Epithelial cell of umbilical artery (primary cell): ENCODE measurements around the gene CSNK1E. TPM values are rescaled to one million over a fixed set of nuclear protein-coding genes. Genes with fewer than 3 reads are reported as not detected.

ENCODE experiments used
- total RNA-seq: library from RNA; depleted of rRNA; stranded (reverse); fragments of >200 nt; gene quantifications from 2 replicates; pipeline ENCODE4 v1.2.3, GENCODE V29; 2014

The CSNK1E gene
- 84.5 and 117 TPM in 2 replicates for total RNA-seq

GRCh38 chr22:38317122-38317994 lies at the start of gene CSNK1E:
Gene CSNK1E (minus strand): TSS chr22:38317433. CDS start chr22:38314157, 3,276 bp downstream.

GRCh38 chr22:38272373-38273134 lies 44.7 kb downstream of the CSNK1E start, which contains the start of gene TMEM184B:
Gene TMEM184B (minus strand): TSS chr22:38273010. CDS start chr22:38247961, 25,049 bp downstream.

Other genes starting within 250 kb of the CSNK1E start
- gene SLC16A8, start 233.2 kb downstream of the CSNK1E start, total RNA-seq: under 0.01 TPM in 1 of 2 replicates, not detected in the other
- not detected in 2 replicates for gene BAIAP2L2, start 206.7 kb downstream of the CSNK1E start, total RNA-seq
- gene PLA2G6, start 135.6 kb downstream of the CSNK1E start, total RNA-seq: 1.9 and 9.4 TPM in 2 replicates
- gene MAFF, start 115.4 kb downstream of the CSNK1E start, total RNA-seq: 43.5 and 66.6 TPM in 2 replicates
- 19.6 and 22.7 TPM in 2 replicates for gene TMEM184B, start 44.4 kb downstream of the CSNK1E start, total RNA-seq
- gene KCNJ4, start 137.8 kb upstream of the CSNK1E start, total RNA-seq: not detected in 2 replicates
- gene KDELR3, start 150.7 kb upstream of the CSNK1E start, total RNA-seq: 25.5 and 80.2 TPM in 2 replicates
- gene DDX17, start 188.9 kb upstream of the CSNK1E start, total RNA-seq: 394 and 520 TPM in 2 replicates